HG02973 (cell line): Measurements from ENCODE around the gene NDUFS1.
"Not testable (repeated sequence)": the region's sequence is repeated elsewhere in the genome, so short reads cannot be mapped to it uniquely, and the experiment has no call there.

Experiments
- ATAC-seq: cut with Tn5 transposase; IDR thresholded peaks from one replicate; pipeline ENCODE4 v1.9.1; 2021; ENCODE audit warnings: moderate library complexity; ENCODE audit not compliant: unreplicated experiment

Gene NDUFS1

GRCh38 chr2:206159346-206160124 is at the start of gene NDUFS1, which contains the start of gene EEF1B2:
Gene NDUFS1, minus strand, starts transcription at chr2:206159444. Its CDS starts 5,766 bp downstream, at chr2:206153678.
Gene EEF1B2, plus strand, starts transcription at chr2:206159895. Its CDS starts 85 bp downstream, at chr2:206159980.
- ATAC-seq = peak; percentile 89

GRCh38 chr2:206208900-206209299 is 49.7 kb upstream of the NDUFS1 start:
- no peak for ATAC-seq

- not testable (repeated sequence) for ATAC-seq
These were observed 48.1 kb upstream of the NDUFS1 start for GRCh38 chr2:206207316-206207715.

- no peak for ATAC-seq
These were observed 45.5 kb upstream of the NDUFS1 start for GRCh38 chr2:206204710-206205109.

GRCh38 chr2:206203331-206203730 is 44.1 kb upstream of the NDUFS1 start:
- no peak for ATAC-seq

- no peak for ATAC-seq
These were observed 43.2 kb upstream of the NDUFS1 start for GRCh38 chr2:206202446-206202845.

- no peak for ATAC-seq
These were observed 42.0 kb upstream of the NDUFS1 start for GRCh38 chr2:206201075-206201848.

GRCh38 chr2:206198677-206199076 is 39.4 kb upstream of the NDUFS1 start:
- ATAC-seq = no peak

- ATAC-seq = no peak
These were observed 34.6 kb upstream of the NDUFS1 start for GRCh38 chr2:206193671-206194357.

GRCh38 chr2:206192157-206192556 is 32.9 kb upstream of the NDUFS1 start:
- no peak for ATAC-seq

- ATAC-seq = no peak
These were observed 31.4 kb upstream of the NDUFS1 start for GRCh38 chr2:206190689-206191088.

GRCh38 chr2:206190111-206190510 is 30.9 kb upstream of the NDUFS1 start:
- no peak for ATAC-seq

GRCh38 chr2:206189691-206190090 is 30.4 kb upstream of the NDUFS1 start:
- ATAC-seq = no peak

- not testable (repeated sequence) for ATAC-seq
These were observed 22.3 kb upstream of the NDUFS1 start for GRCh38 chr2:206181526-206181925.

- ATAC-seq = no peak
These were observed 17.7 kb upstream of the NDUFS1 start for GRCh38 chr2:206176901-206177300.

- no peak for ATAC-seq
These were observed 16.9 kb upstream of the NDUFS1 start for GRCh38 chr2:206176121-206176520.

GRCh38 chr2:206173147-206173546 is 13.9 kb upstream of the NDUFS1 start:
- ATAC-seq = no peak

- not testable (repeated sequence) for ATAC-seq
These were observed 12.6 kb upstream of the NDUFS1 start for GRCh38 chr2:206171624-206172397.

- ATAC-seq = not testable (repeated sequence)
These were observed 9.0 kb upstream of the NDUFS1 start for GRCh38 chr2:206168230-206168629.

GRCh38 chr2:206164261-206164862 is 5.1 kb upstream of the NDUFS1 start:
- no peak for ATAC-seq
